GM21367 (cell line): ENCODE measurements around the gene USPL1.

Source experiments
- ATAC-seq: cut with Tn5 transposase; IDR thresholded peaks from one replicate; pipeline ENCODE4 v1.9.1; 2021; ENCODE audit not compliant: unreplicated experiment

The USPL1 gene

GRCh38 chr13:30656178-30656577 is 38.5 kb downstream of the USPL1 start:
- no peak for ATAC-seq

DNA sequence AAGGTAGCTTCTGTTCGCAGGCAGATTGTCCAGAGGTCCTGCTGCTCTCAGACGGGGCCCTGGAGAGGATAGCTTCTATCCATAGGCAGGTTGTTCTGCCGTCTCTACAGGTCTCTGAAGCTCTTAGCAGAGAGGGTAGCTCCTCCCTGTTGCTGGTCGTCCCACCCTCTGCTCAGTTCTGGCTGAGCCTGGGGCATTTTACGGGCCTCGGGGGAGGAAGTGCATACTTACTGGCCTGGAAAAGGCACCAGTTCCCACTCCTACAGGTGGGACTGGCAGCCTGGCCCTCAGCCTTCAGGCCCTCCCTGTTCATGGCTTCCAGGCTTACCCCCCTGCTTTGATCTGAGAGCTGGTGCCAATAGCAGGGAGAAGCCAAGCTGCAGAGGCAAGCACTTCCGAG is 42.3 kb downstream of the USPL1 start:
- ATAC-seq, result no peak

GRCh38 chr13:30660796-30661195 is 43.1 kb downstream of the USPL1 start:
- no peak for ATAC-seq

- no peak for ATAC-seq
Measured at GRCh38 chr13:30664689-30665275, 47.1 kb downstream of the USPL1 start.

DNA sequence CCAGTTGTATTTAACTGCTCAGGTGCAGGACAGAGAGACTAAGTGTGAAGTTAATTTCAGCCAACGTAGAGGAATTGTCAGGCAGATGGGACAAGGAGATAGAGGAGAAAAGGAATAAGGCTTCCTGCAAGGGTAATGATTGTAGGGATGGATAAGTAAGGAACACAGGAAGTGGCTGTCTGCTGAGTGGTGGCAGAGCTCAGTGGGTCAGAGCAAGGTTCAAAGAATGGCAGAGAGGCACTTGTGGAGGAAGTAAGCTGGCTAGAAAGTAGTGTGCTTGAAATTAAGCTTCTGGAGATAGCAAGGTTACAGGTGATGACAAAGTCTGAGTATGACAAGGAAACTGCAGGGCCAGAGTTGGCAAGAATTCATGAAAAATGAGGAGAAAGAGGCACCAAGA is 47.9 kb downstream of the USPL1 start:
- no peak for ATAC-seq

- ATAC-seq, result no peak
Measured at GRCh38 chr13:30666113-30666512, 48.4 kb downstream of the USPL1 start.

GRCh38 chr13:30667014-30667413 is 49.3 kb downstream of the USPL1 start:
- ATAC-seq, result no peak

DNA sequence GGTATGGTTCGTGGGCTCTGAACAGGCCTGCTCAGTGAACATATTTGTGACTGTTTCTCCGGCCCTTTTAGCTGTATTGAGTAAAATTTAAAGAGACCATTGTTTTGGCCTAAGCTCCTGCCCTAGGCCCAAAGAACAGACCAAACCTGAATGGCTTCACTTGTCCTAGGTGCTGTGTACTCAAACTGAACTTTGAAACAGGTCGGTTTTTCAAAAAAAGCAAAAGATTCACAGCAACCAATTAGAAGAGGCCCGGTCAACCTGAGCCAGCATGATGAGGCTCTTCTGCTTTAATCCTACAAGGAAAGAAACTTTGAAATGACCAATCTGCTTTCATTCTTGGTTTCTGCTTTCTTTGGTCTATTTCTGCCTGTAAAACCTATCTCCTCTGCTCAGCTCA is 50.6 kb downstream of the USPL1 start:
- no peak for ATAC-seq

DNA sequence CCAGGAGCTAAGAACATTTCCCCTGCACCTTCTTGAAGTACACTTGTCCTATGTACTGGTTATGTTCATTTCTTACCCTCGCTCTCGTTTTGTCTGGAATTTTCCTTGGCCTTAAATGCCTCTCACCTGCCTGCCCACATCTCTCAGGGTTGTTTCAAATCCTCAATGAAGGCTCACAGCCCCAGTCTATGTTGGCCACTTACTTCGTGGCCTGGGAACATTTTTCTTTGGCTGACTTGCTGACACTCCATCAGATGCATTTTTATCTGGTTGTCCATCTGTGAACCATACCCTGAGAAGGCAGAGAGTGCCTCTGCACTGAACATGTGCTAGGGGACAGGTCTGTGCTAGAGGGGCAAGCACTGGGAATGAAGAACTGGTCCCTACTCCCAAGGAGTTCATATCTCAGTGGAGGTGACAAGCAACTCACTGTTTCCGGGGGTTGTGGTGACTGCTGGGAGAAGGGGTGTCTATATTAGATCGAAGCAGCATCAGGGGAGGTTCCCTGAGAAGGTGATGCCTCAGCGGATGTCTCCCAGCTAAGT is 53.6 kb downstream of the USPL1 start:
- ATAC-seq, result no peak

- ATAC-seq, result peak; percentile 81
Measured at GRCh38 chr13:30673669-30674521, 56.2 kb downstream of the USPL1 start.

DNA sequence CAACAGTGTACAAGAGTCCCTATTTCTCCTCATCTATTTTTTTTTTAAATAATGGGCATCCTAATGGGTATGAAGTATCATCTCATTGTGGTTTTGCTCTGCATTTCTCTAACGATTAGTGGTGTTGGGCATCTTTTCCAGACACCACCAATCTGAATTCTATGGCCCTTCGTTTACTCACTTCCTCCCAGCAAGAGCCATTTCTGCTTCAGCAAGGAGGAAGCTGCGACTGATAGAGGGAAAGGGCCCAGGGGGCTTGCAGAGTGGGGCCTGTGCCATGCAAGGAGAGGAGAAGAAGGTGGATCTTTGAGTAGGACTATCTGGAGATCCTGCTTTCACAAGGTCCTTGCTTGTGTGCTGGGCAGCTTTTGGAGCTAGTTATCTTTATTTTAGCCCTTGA is 58.0 kb downstream of the USPL1 start:
- no peak for ATAC-seq

- ATAC-seq, result no peak
Measured at GRCh38 chr13:30676672-30677071, 59.0 kb downstream of the USPL1 start.

DNA sequence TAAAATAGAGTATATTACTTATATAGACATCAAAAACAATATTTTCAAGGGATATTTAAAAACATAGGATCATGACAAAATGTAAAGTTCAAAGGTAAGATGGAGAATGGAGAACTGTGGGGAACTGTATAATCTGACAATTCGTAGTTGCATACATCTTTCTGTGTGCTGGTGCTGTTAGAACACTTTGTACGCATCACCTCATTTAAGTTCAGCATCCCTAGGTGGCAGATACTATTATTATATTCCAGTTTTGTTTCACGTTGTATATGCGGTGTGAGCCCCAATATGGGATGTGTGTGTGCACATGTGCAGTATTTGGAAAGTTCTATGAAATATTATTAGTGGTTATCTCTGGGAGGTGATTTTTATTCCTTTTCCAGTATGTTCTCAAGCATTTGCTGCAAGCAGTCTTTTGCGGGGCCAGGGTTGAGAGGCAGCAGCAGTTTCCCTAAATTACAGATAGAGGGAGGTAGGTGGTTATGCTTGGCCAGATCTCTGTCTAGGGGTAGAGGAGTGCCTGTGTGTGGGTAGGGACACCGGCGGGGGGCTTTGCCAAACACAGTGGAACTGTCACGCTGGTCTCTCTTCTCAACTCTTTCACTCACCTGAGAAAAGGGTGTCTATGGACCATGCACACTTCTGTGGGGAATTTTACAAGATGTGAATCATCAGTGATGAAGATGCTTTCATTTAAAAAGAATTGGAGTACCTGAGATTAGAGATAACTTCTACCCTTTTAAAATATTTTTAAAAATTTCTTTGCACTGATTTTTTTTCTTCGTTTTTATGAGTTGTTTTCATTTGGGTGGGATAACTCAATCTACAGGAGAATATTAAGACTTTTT is 62.0 kb downstream of the USPL1 start:
- no peak for ATAC-seq

DNA sequence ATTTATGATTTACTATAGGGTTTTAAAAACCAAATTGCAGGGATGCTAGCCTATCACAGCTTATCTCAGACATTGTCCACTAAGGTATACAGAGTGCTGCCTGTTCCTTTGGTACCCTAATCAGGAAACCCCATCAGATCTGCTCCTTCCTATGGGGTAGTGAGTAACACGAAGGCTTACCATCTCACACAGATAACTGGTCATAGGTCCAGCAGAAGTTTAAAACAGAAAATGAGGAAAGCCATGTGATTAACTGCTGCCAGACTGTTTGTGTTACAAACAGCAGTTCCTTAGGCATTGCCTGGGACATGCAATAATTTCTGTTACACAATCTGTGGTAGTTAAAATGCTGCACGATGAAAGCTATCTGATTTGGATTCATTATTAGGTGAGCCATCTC is 64.1 kb downstream of the USPL1 start:
- no peak for ATAC-seq

DNA sequence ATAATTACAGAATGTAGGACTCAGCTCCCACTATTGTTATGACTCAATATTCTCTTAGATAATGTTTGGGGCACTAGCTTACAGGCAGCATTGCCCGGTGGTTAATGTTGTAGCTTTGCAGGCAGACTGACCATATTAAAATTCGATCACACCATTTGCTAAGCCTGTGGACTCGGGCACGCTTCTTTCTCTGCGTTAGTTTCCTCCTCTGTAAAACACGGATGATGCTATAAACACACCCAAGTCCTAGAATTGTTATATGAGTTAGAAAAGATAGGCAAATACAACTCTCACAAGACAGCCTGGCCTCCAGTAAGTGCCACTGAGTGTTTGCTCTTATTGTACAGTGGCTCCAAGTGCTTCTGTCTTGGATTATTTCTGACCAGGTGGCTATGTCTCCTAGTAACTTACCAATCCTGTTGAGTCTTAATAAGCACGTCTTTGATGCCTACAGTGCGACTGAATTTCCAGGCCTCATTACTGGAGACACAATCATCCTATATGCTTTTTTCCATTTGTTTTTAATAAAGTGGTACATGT is 67.7 kb downstream of the USPL1 start:
- ATAC-seq, result no peak

DNA sequence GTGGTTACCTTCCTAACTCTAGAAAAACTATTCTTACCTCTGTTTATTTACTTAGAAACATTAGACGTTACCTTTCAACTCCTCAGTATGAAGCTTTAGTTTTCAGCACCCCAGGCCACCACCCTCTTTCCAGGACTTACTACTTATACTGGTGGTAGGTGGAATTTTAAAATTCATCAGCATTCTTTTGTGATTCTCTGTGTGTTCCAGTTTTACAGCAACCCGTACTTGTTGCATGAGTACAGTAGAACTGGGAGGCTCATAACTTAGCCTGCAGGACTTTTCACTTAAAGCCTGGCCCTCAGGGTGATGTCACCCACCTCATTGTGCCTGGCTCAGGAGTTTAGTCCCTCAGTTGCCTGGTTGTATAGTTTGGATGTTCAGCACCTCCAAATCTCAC is 68.3 kb downstream of the USPL1 start:
- no peak for ATAC-seq

GRCh38 chr13:30687601-30688000 is 69.9 kb downstream of the USPL1 start:
- ATAC-seq, result no peak

GRCh38 chr13:30689752-30690151 is 72.0 kb downstream of the USPL1 start:
- ATAC-seq, result no peak

DNA sequence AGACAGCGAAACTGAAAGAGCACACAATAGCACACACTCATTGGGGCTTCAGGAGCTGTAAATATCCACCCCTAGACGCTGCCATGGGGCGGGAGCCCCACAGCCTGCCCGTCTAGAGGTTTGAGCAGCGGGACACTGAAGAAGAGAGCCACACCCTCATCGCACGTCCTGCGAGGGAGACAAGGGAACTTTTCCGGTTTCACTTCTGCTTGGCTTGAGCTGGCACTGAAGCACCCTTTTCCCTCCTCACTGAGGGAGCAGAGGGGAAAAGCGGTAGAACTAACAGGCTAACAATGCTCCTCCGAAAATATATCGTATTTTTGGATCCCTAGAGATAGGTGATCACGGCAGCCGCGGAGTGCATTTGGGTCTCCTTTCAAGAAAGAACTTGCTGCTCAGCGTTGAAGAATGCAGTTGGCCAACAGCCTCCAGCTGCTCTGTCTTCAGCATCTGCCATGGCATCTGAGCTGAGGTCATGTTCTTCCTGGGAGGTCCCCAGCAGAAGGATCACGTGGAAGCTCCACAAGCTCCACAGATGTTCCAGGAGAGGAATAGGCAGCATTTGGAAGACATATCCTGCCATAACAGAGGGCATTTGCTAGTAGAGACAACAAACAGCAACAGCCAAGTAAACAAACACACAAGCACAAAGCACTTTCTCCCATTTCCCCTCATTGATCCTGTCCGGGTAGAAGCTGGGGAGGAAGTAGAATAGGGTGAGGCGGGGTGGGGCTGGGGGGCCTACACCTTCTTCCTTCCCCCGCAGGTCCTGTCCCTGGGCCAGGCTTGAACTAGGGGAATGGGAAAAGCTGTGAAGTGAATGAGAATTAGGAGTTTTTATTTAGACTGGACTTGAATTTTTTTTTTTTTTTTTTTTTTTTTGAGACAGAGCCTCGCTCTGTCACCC is 72.8 kb downstream of the USPL1 start:
- ATAC-seq, result peak; percentile 68

GRCh38 chr13:30692113-30692512 is 74.4 kb downstream of the USPL1 start:
- ATAC-seq, result no peak
